Muscle layer of colon (tissue), 2 donors: ENCODE data around the gene MAST3.

Experiments used
- H3K27ac ChIP-seq: one replicate; pipeline ENCODE4 v1.7.0; 2013; ENCODE audit warnings: low read depth, mild to moderate bottlenecking, low read length, moderate library complexity
- H3K27me3 ChIP-seq, 2 donors: one replicate each; pipeline ENCODE4 v1.7.0; 2013; ENCODE audit warnings: low read length in 2 of 2, mild to moderate bottlenecking in 2 of 2; ENCODE audit not compliant: insufficient read depth in 2 of 2, control insufficient read depth in 1 of 2
- H3K36me3 ChIP-seq: one replicate; pipeline ENCODE4 v1.7.0; 2013; ENCODE audit warnings: mild to moderate bottlenecking, low read length; ENCODE audit not compliant: insufficient read depth
- H3K4me1 ChIP-seq: one replicate; pipeline ENCODE4 v1.7.0; 2013; ENCODE audit warnings: mild to moderate bottlenecking, low read length; ENCODE audit not compliant: insufficient read depth
- H3K4me3 ChIP-seq, 2 donors: one replicate each; pipeline ENCODE4 v1.7.0; 2013; ENCODE audit warnings: low read length in 2 of 2, low read depth in 1 of 2, mild to moderate bottlenecking in 1 of 2, moderate library complexity in 1 of 2
- H3K9ac ChIP-seq: one replicate; pipeline ENCODE4 v1.7.0; 2013; ENCODE audit warnings: low read length
- H3K9me3 ChIP-seq: one replicate; pipeline ENCODE4 v1.7.0; 2013; ENCODE audit warnings: mild to moderate bottlenecking, low read length
- donor health status: abdominal sarcoma.
- donor health status: Adenocarcinoma of cecum.

The MAST3 gene

GRCh38 chr19:18167975-18168645, 70.5 kb downstream of the MAST3 start:
- Histone ChIP-seq H3K9me3 (no peaks in the 10 kb centered on the region), H3K36me3 (peaks cover 40% of the 10 kb centered on the region), H3K4me3 (no peak overlapping the region), H3K4me1 (no peaks in the 10 kb centered on the region), H3K9ac (no peak overlapping the region), H3K27me3 (no peaks in the 10 kb centered on the region), H3K27ac (no peak overlapping the region)

DNA sequence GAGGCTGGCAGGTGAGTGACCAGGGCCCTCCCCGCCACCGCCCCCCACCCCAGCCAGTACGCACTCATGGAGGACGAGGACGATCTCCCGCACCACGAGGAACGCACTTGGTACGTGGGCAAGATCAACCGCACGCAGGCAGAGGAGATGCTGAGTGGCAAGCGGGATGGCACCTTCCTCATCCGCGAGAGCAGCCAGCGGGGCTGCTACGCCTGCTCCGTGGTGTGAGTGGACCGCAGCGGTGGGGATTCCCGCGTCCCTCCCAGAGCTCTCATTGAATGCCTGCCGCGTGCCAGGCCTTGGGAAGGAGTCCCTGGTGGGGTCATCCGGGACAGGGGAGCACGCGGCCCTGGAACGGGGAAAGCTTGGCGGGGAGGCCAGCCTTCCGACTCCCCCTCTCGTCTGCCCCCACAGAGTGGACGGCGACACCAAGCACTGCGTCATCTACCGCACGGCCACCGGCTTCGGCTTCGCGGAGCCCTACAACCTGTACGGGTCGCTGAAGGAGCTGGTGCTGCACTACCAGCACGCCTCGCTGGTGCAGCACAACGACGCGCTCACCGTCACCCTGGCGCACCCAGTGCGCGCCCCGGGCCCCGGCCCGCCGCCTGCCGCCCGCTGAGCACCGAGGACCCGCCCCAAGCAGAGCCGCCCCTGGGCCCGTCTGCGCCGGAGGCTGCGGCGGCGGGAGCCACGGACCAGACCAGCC, 71.2 kb downstream of the MAST3 start:
- Histone ChIP-seq H3K27me3 (no peaks in the 10 kb centered on the region), H3K36me3 (peaks cover 33% of the 10 kb centered on the region), H3K9ac (no peak overlapping the region), H3K27ac (no peak overlapping the region), H3K4me3 (no peak overlapping the region), H3K9me3 (no peaks in the 10 kb centered on the region), H3K4me1 (peaks cover 4% of the 10 kb centered on the region)

DNA sequence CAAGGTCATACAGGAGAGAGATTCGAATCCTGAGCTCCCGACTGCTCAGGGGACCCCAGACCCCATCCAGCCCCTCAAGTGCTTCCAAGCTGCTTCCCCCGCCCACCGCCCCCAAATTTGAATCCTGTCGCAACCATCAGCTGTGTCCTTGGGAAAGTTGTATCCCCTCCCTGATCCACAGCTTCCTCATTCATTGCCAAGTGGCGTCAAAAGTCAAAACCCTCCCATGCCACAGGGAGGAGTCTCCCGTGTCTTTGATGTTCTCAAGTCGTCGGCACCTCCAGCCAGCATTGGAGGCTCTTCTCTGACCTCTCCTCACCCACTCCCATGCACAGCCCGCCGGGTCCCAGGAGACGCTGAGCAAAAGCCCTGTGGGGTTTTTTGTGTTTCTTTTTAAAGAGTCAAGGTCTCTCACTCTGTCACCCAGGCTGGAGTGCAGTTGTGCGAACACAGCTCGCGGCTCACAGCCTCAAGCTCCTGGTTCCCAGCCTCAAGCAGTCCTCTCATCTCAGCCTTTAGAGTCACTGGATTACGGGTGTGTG, 73.2 kb downstream of the MAST3 start:
- Histone ChIP-seq H3K4me1 (peaks cover 9% of the 10 kb centered on the region), H3K4me3 (no peak overlapping the region), H3K9ac (no peak overlapping the region), H3K27ac (no peak overlapping the region), H3K27me3 (no peaks in the 10 kb centered on the region), H3K9me3 (no peaks in the 10 kb centered on the region), H3K36me3 (peaks cover 30% of the 10 kb centered on the region)

GRCh38 chr19:18171605-18172327, 74.2 kb downstream of the MAST3 start:
- Histone ChIP-seq H3K36me3 (peaks cover 21% of the 10 kb centered on the region), H3K9ac (no peak overlapping the region), H3K9me3 (no peaks in the 10 kb centered on the region), H3K27ac (no peak overlapping the region), H3K4me1 (peaks cover 9% of the 10 kb centered on the region), H3K27me3 (no peaks in the 10 kb centered on the region), H3K4me3 (no peak overlapping the region)

- Histone ChIP-seq H3K9ac (no peak overlapping the region), H3K36me3 (peaks cover 15% of the 10 kb centered on the region)
Measured at GRCh38 chr19:18172331-18173053, 74.9 kb downstream of the MAST3 start.

GRCh38 chr19:18173054-18173571, 75.5 kb downstream of the MAST3 start:
- Histone ChIP-seq H3K27me3 (no peaks in the 10 kb centered on the region), H3K4me1 (peaks cover 9% of the 10 kb centered on the region), H3K4me3 (peak overlapping the region; percentile 73 to 80), H3K9ac (peak overlapping the region; percentile 27), H3K9me3 (no peaks in the 10 kb centered on the region), H3K36me3 (peaks cover 10% of the 10 kb centered on the region), H3K27ac (peak overlapping the region; percentile 75)

More at GRCh38 chr19:18172331-18173053, 74.9 kb downstream of the MAST3 start:
- Histone ChIP-seq H3K9me3 (no peaks in the 10 kb centered on the region), H3K27me3 (no peaks in the 10 kb centered on the region), H3K4me1 (peaks cover 9% of the 10 kb centered on the region), H3K27ac (peak overlapping the region; percentile 57), H3K4me3 (no peak overlapping the region)

- Histone ChIP-seq H3K36me3 (peaks cover 4% of the 10 kb centered on the region), H3K27me3 (no peaks in the 10 kb centered on the region), H3K9me3 (no peaks in the 10 kb centered on the region), H3K9ac (peak within 1 kb of the TSS; percentile 42), H3K4me3 (peak within 1 kb of the TSS; percentile 73 to 80), H3K4me1 (peaks cover 9% of the 10 kb centered on the region), H3K27ac (peak within 1 kb of the TSS; percentile 75)
Measured at GRCh38 chr19:18173572-18174288, 76.2 kb downstream of the MAST3 start, which contains the start of gene IFI30. IFI30 (plus strand) TSS chr19:18173813; CDS start chr19:18173842, 29 bp downstream.

DNA sequence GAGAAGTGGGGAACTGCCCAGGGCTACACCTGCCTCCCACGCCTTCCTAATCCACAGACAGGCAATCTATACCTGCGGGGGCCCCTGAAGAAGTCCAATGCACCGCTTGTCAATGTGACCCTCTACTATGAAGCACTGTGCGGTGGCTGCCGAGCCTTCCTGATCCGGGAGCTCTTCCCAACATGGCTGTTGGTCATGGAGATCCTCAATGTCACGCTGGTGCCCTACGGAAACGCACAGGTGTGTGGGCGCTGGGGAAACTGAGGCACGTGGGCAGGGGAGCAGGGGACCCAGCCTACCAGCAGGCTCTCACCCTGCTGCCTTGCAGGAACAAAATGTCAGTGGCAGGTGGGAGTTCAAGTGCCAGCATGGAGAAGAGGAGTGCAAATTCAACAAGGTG, 77.4 kb downstream of the MAST3 start:
- Histone ChIP-seq H3K9ac (no peak overlapping the region), H3K4me3 (no peak overlapping the region), H3K27ac (no peak overlapping the region), H3K27me3 (no peaks in the 10 kb centered on the region), H3K9me3 (no peaks in the 10 kb centered on the region), H3K4me1 (peaks cover 9% of the 10 kb centered on the region), H3K36me3 (no peaks in the 10 kb centered on the region)

DNA sequence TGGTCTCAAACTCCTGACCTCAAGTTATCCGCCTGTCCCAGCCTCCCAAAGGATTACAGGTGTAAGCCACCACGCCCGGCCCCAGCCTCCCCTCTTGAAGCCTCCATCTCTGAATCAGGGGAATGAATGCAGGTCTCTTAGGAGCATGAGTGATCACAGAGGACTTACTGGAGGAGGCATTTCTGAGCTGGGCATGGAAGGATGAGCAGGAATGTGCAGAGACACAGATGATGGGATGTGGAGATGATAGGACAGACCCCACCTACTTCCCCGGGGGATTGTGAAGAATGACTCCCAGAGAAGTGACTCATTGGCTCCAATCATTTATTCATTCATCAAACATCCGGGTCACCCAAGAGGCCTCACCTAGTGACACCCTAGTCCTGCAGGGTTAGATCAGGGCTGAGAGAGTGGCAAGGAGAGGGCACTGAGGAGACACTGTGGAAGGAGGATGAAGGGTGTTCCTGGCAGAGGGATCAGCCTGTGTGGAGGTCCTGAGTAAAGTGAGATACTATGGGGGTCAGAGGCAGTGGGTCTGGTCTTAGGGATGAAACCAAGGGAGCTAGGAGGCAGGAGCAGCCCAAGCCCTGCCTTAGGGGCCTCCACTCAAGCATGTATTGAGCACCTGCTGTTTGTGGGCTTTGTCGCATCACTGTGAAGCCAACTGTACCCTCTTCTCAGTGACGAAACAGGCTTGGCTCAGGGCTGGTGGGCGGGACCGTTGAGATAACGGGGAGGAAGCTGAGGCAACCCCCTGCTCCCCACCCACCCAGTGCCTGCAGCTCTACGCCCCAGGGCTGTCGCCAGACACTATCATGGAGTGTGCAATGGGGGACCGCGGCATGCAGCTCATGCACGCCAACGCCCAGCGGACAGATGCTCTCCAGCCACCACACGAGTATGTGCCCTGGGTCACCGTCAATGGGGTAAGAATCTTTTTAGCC, 79.1 kb downstream of the MAST3 start:
- H3K4me1 ChIP-seq = peaks cover 9% of the 10 kb centered on the region
- no peak overlapping the region for H3K4me3 ChIP-seq
- no peak overlapping the region for H3K9ac ChIP-seq

More for the DNA sequence above, 79.1 kb downstream of the MAST3 start:
- Histone ChIP-seq H3K27ac (no peak overlapping the region), H3K9me3 (no peaks in the 10 kb centered on the region), H3K36me3 (no peaks in the 10 kb centered on the region), H3K27me3 (no peaks in the 10 kb centered on the region)
